COLO829 (cell line): ENCODE measurements around the gene LECT2.

Experiments
- DNase-seq: peaks from one replicate; pipeline ENCODE4 v3.0.0; 2012; ENCODE audit warnings: low spot score

The LECT2 gene

DNA sequence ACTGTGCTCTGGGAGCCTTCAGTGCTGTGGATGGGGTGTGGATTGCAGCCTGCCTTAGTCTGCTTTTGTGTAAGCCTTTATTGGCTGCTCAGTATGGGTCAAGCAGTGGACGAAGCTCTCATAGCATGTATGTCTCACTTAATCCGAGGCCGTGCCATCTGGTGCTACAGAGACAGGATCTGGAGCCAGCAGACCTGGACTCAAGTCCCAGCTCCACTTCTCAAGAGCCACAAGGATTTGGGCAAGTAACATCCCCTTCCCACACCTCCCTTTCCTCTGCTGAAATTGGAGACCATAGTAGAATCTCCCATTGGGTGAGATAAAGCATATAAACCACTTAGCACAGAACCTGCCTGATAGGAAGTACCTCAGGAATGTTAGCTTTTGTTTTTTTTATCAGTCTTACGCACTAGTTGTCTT, 23.4 kb upstream of the LECT2 start:
- DNase-seq = no peak

DNA sequence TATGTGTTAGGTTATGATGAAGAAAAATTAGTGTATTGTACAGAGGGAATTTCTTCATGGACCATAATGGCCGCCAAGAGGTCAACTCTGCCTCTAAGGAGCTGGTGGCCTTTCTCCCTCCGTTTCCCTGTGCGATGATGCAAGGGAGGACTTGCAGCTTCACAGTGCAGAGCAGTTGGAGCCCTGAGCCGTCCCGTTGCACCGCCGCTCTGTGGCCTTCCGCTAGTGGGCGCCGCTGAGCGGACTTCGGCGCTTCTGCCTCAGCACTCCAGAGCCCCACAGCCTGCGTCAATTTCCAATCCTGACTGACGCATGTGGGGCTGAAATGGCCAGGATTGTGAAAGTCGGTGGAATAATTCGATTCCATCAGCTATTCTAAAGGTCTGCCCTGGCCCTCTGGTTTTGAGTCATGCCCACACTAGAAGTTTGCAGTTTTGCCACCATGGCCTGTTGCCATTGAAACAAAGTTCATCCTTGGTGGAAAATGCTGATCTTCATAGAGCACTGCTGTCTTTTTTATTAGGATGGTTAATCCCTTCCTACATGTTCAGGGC, 22.7 kb upstream of the LECT2 start:
- DNase-seq = no peak

GRCh38 chr5:135976216-135976615, 21.4 kb upstream of the LECT2 start:
- no peak for DNase-seq

DNA sequence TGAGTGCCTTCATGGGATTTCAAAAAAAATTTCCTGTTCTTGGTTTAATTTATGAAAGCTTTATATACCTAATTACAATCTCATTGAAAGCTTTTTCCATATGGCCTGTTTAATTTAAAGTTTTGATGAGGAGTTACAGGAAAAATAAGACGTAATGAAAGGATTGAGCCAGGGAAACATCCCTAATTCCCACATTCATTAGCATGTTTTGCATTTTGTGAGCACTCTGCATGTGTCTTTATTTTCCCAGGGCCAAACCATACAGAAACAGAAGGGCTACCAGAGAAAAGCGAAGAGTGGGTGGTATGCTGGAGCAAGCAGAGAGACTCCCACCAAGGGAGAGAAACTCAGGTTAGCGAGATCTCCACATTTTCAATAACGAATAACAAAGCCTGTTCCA, 20.3 kb upstream of the LECT2 start:
- DNase-seq = no peak

GRCh38 chr5:135974021-135974600, 19.3 kb upstream of the LECT2 start:
- DNase-seq = no peak

DNA sequence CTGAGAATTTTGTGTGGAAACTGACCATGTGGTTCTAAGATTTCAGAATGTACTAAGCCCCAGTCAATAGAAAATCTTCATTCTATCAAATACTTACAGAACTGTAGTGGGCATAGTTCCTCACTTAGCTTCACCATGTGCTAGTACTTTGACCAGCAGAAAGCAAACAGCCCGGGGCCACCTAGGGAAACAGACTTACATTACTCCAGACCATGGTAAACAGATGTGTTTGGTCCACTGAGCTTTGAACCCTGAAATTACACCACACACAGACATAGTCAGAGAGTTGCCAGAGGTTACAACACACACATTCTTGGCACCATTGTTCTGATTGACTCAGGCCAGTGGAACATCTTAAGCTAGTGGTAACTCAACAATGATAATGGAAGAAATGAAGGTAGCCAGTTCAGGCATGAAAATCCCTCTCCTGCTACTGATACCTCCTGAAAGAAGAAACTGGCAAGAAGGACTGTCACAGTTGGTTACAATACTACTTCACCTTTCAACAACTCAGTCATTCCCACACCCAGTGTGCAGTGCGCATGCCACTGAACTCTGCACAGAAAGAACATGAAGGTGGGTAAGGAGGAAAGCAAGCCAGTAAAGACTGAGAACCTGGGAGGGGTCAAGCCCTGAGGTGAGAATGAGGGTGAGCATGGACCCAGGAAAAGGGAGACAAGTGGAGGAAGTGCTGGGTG, 18.7 kb upstream of the LECT2 start:
- DNase-seq = no peak

DNA sequence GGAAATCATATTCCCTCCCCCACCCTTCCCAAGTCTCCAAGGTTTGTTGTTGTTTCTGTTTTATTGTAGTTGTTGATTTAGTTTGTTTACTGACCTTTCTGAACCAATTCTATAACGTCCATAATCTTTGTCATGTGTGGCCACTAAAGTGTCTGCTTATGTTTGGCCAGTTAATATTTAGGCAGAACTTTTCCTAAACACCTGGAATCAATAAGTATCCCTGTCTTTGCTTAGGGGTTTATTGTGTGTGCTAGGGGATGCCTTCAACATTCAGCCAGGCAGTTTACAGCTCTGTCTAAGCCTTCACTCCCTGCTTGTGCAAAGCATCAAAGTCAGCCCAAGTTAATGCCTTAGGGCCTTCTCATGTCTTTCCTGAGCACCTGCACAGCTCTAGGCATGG, 16.9 kb upstream of the LECT2 start:
- no peak for DNase-seq

DNA sequence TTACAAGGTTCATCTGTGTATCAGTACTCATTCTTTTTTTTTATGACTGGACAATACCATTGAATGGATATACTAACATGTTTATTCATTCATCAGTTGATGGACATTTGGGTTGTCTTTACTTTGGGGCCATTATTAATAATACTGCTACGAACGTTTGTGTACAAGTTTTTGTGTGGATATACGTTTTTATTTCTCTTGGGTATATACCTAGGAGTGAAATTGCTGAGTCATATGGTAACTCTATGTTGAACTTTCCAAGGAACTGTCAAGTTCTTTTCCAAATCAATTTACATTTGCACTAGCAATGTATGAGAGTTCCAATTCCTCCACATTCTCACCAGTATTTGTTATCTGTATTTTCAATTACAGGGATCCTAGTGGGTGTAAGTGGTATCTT, 12.0 kb upstream of the LECT2 start:
- no peak for DNase-seq

DNA sequence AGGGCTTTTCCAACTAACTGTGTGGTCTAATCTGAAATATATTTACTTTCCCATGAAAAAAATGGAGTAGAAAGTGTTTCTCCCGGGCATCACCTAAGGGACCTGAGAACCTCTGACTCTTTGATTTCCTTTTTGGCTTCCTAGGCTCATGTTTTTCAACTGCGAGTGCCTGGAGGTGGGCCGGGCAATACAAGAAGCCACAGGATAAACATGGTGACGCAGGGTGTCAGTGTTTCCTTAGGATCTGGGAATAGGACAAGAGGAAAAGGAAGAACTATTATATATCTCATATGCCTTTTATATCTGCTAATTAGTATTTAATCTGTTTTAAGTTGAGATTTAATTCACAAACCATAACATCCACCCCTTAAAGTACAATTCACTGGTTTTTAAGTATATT, 11.4 kb upstream of the LECT2 start:
- no peak for DNase-seq

GRCh38 chr5:135965504-135965903, 10.7 kb upstream of the LECT2 start:
- DNase-seq = no peak

DNA sequence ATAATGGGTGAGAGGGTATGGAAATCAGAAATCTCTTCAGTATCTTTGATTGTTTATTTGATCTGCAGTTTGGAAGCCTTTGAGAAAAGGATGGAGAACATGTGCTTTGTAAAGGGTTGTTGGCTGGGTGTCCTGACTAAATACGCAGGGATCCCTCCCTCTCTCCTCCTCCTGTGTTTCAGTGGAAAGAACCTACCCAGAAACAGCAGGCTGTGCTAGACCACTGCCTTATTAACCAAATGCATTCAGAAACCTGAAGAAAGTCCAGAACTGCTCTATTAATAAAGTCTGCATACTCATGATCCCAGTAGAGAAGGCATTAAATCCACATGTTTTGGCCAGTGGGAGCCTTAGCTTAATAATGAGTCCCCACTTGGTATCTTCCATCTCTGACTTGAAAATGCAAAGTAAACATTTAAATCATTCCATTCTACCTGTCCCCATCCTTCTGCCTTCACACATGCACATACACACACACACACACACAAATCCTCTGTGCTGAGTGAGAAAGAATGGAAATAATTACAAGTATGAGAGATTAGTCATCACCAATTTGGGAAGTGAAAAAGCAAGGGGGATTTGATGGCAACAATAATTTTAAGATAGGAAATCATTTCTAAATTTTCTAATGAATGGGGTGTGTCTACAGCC, 10.0 kb upstream of the LECT2 start:
- no peak for DNase-seq

GRCh38 chr5:135955525-135955924, 742 bp upstream of the LECT2 start:
- DNase-seq = no peak

- no peak for DNase-seq
Measured at GRCh38 chr5:135953850-135954249, 933 bp downstream of the LECT2 start.

- DNase-seq = no peak
Measured at GRCh38 chr5:135952683-135953082, 2.1 kb downstream of the LECT2 start.

DNA sequence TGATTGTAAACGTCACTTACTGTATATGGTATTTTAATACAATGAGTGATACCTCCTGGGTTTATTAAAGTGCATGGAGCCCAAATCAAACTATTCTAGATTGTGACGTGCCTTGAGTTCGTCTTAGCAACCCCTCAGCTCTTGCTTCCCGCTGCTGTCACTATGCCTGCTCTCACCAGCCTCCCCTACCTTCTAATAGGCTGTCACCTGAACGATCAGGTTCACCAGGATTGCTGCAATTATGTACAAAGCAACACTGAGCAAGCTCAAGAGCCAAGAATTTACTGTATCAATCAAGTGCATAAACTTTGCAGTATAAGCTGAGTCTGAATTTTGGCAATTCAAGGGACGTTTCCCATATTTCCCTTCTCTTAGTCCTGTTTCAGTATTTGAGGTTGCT, 3.0 kb downstream of the LECT2 start:
- DNase-seq = no peak

DNA sequence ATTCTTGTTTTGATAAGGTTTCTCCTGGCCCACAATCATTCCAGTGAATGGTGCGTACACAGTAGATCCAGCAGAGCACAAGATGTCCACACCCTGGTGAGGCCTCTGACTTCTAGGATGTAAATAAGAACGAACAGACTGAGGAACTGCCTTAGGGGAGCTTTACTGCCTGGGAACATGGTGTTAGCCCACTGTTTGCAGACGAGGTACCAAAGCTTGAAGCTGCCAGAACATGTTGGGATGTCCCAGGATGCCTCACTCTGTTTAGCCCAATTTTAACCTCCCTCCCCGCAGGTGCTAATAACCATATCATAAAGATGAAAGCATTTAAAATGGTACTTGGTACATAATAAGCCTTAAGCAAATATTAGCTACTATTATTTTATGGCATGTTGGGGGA, 3.5 kb downstream of the LECT2 start:
- DNase-seq = no peak

- DNase-seq = no peak
Measured at GRCh38 chr5:135950611-135951010, 4.2 kb downstream of the LECT2 start.

DNA sequence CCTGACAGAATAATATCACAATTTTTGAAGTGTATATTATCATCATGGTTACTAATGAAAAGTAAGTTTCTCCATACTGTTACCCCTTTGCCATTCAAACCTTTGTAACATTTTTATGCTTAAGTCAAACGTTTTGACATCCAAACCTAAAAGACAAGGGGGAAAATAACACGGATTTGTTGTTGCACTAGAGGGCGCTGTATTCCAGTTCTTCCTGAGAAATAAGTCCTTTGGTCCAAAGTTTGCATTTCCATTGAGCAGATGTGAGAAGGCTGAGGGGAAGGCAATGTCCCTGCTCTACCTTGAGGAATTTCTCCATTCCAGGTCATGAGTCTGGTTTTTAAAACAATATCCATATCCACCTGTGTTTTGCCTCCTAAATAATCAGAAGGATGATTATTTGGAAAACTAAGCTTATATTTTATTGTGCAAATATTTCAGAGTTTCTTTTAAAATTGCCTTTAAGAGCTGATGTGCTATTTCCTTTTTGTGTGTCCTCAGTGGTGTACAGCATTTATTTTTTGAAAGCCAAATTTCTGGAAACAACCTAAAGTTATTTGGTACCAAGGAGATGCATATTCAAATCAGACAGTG, 9.7 kb downstream of the LECT2 start:
- peak; percentile 23 for DNase-seq

DNA sequence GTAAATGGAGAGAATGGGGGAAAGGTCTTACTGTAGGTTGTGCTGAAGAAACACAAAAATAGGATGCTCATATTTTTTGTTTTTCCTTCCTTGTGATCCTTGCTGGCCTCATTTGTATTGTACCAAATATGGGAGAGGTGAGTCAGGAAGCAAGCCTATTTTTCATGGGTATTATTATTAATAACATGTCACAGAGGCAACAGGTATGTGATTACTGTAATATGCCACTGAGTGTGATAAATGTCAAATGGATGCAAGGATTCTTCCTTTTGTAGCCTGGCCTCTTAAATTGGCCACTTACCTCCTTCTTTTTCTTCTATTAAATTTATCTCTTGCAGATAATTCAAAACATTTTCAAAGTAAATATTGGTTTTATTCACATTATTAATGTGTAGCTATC, 10.2 kb downstream of the LECT2 start:
- DNase-seq = no peak

DNA sequence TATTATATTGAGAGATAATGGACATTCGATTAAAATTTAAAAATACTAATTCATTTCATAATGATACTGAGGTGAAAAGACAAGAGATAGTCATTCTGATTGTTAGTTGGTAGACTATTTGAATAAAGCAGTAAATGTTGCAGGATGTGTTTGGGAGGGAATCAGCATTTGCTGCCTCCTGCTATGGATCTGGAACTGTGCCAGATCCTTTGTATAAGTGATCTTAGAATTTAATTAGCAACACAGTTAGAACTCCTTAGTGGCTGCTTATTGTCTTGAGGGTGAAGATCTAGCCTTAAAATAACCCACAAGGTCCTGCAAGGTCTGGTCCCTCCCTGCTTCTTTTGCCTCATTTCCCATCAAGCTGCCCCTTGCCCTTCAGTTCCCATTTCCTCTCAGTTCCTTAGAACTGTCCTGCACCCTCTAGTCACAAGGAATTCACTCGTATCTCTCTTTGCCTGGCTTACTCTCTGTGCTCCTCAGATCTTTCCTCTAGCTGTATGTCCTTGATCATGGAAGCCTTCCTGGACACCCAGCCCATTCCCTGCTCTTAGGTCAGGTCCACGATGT, 12.5 kb downstream of the LECT2 start:
- no peak for DNase-seq

GRCh38 chr5:135941711-135942110, 13.1 kb downstream of the LECT2 start:
- no peak for DNase-seq

DNA sequence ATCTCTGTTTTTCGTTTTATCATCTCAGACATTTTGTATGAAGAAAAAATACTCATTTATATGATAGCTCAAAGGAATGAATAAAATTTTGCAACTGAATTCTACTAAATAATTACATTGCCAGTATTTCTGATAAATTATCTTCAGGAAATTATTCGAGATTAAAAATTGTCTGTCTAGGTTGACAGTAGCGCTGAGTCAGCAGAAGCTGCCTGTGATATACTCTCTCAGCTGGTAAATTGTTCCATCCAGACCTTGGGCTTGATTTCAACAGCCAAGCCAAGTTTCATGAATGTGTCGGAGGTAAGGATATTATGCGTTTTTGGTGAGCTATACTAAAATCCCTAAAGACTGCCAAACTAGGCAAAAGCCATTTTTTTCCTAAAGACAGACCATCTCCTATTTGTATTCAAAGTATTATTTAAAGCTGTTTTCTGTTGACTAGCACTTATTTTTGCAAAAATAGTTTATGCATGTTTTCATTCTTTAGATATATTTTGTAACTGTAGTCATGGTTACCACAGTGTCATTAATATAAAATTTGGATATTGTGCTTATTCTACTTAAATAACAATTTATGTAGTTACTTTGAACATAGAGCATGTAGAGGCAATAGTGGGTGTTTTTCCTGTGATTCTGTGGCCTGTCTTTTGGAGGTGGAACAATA, 17.4 kb downstream of the LECT2 start:
- no peak for DNase-seq
